ENCODE measurements around the gene STEAP1B.

GRCh38 chr7:22372863-22373262 lies 127.1 kb downstream of the STEAP1B start:
- no peak for TF ChIP-seq CTCF (IDR thresholded peaks at IDR 0.05 in 2 of 3, conservative IDR thresholded peaks at IDR 0.05 in 1 of 3; ENCODE audit: borderline replicate concordance in 1 of 3, insufficient read depth in 1 of 3, low read depth in 2 of 3, low read length in 2 of 3)
- TF ChIP-seq MAX (IDR thresholded peaks at IDR 0.05) = no peak
- no peak for TF ChIP-seq CEBPB (IDR thresholded peaks at IDR 0.05; ENCODE audit: low read depth)

All from HCT116 (cell line).